ENCODE data around the gene CDH13.

CDH13 gene

DNA sequence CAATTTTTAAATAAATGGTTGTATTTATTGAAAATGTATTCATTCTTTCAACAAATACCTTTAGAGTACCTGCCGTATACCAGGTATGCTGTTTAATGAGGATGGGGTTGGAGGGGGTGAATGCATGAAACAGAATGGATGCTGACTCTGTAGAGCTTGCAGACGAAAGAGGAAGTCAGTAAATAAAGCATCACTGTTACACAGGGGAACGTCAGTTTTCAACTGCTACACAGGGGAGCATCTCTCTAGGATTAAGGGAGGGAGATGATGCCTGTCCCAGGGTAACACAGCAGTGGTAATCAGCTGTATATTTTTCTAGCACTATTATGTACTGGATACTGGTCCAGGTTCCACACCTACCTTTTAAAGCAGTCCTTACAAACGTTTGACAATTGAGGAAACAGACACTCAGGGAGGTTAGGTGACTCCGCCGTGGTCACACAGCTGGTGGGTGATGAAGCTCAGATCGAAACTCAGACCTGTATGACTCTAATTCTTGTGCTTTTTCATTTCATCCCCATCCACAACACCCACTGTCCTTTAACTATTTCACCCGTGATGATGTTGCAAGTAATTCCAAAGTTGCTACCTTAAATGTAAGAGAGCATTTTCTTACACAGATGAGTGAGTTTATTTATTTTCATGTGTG, 728.9 kb downstream of the CDH13 start:
- TF ChIP-seq SP2 (tag by site-specific recombination; IDR thresholded peaks at IDR 0.05) (no peak), ZNF10 (tag by site-specific recombination; IDR thresholded peaks at IDR 0.05) (no peak), SP7 (tag by site-specific recombination; IDR thresholded peaks at IDR 0.05) (no peak), ZNF548 (tag by site-specific recombination; IDR thresholded peaks at IDR 0.05) (no peak), ZNF571 (tag by site-specific recombination; IDR thresholded peaks at IDR 0.05) (no peak), ZNF837 (tag by site-specific recombination; IDR thresholded peaks at IDR 0.05) (no peak), TCF7L2 (IDR thresholded peaks at IDR 0.05; ENCODE audit: borderline replicate concordance, low read depth, low read length) (no peak), ZNF473 (tag by site-specific recombination; IDR thresholded peaks at IDR 0.05) (no peak), ZNF560 (tag by site-specific recombination; IDR thresholded peaks at IDR 0.05; ENCODE audit: borderline replicate concordance) (no peak), RBAK (tag by site-specific recombination; IDR thresholded peaks at IDR 0.05) (no peak), ZNF366 (tag by site-specific recombination; conservative IDR thresholded peaks at IDR 0.05) (no peak), ZBTB48 (tag by site-specific recombination; IDR thresholded peaks at IDR 0.05) (no peak), SETDB1 (IDR thresholded peaks at IDR 0.05; ENCODE audit: insufficient read length, low read length) (no peak), ZNF202 (tag by site-specific recombination; IDR thresholded peaks at IDR 0.05; ENCODE audit: borderline replicate concordance) (no peak), ZNF514 (tag by site-specific recombination; IDR thresholded peaks at IDR 0.05) (no peak), ZBTB1 (tag by site-specific recombination; IDR thresholded peaks at IDR 0.05) (no peak)
- TF ChIP-seq, protein P1, sequence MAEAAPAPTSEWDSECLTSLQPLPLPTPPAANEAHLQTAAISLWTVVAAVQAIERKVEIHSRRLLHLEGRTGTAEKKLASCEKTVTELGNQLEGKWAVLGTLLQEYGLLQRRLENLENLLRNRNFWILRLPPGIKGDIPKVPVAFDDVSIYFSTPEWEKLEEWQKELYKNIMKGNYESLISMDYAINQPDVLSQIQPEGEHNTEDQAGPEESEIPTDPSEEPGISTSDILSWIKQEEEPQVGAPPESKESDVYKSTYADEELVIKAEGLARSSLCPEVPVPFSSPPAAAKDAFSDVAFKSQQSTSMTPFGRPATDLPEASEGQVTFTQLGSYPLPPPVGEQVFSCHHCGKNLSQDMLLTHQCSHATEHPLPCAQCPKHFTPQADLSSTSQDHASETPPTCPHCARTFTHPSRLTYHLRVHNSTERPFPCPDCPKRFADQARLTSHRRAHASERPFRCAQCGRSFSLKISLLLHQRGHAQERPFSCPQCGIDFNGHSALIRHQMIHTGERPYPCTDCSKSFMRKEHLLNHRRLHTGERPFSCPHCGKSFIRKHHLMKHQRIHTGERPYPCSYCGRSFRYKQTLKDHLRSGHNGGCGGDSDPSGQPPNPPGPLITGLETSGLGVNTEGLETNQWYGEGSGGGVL (tag by site-specific recombination; IDR thresholded peaks at IDR 0.05) = no peak
- TF ChIP-seq, protein P2, sequence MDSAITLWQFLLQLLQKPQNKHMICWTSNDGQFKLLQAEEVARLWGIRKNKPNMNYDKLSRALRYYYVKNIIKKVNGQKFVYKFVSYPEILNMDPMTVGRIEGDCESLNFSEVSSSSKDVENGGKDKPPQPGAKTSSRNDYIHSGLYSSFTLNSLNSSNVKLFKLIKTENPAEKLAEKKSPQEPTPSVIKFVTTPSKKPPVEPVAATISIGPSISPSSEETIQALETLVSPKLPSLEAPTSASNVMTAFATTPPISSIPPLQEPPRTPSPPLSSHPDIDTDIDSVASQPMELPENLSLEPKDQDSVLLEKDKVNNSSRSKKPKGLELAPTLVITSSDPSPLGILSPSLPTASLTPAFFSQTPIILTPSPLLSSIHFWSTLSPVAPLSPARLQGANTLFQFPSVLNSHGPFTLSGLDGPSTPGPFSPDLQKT (IDR thresholded peaks at IDR 0.05; ENCODE audit: borderline replicate concordance, low read depth, low read length) = no peak
- TF ChIP-seq, protein P3, sequence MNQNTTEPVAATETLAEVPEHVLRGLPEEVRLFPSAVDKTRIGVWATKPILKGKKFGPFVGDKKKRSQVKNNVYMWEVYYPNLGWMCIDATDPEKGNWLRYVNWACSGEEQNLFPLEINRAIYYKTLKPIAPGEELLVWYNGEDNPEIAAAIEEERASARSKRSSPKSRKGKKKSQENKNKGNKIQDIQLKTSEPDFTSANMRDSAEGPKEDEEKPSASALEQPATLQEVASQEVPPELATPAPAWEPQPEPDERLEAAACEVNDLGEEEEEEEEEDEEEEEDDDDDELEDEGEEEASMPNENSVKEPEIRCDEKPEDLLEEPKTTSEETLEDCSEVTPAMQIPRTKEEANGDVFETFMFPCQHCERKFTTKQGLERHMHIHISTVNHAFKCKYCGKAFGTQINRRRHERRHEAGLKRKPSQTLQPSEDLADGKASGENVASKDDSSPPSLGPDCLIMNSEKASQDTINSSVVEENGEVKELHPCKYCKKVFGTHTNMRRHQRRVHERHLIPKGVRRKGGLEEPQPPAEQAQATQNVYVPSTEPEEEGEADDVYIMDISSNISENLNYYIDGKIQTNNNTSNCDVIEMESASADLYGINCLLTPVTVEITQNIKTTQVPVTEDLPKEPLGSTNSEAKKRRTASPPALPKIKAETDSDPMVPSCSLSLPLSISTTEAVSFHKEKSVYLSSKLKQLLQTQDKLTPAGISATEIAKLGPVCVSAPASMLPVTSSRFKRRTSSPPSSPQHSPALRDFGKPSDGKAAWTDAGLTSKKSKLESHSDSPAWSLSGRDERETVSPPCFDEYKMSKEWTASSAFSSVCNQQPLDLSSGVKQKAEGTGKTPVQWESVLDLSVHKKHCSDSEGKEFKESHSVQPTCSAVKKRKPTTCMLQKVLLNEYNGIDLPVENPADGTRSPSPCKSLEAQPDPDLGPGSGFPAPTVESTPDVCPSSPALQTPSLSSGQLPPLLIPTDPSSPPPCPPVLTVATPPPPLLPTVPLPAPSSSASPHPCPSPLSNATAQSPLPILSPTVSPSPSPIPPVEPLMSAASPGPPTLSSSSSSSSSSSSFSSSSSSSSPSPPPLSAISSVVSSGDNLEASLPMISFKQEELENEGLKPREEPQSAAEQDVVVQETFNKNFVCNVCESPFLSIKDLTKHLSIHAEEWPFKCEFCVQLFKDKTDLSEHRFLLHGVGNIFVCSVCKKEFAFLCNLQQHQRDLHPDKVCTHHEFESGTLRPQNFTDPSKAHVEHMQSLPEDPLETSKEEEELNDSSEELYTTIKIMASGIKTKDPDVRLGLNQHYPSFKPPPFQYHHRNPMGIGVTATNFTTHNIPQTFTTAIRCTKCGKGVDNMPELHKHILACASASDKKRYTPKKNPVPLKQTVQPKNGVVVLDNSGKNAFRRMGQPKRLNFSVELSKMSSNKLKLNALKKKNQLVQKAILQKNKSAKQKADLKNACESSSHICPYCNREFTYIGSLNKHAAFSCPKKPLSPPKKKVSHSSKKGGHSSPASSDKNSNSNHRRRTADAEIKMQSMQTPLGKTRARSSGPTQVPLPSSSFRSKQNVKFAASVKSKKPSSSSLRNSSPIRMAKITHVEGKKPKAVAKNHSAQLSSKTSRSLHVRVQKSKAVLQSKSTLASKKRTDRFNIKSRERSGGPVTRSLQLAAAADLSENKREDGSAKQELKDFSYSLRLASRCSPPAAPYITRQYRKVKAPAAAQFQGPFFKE (tag by site-specific recombination; IDR thresholded peaks at IDR 0.05; ENCODE audit: borderline replicate concordance) = no peak
- TF ChIP-seq, protein P4, sequence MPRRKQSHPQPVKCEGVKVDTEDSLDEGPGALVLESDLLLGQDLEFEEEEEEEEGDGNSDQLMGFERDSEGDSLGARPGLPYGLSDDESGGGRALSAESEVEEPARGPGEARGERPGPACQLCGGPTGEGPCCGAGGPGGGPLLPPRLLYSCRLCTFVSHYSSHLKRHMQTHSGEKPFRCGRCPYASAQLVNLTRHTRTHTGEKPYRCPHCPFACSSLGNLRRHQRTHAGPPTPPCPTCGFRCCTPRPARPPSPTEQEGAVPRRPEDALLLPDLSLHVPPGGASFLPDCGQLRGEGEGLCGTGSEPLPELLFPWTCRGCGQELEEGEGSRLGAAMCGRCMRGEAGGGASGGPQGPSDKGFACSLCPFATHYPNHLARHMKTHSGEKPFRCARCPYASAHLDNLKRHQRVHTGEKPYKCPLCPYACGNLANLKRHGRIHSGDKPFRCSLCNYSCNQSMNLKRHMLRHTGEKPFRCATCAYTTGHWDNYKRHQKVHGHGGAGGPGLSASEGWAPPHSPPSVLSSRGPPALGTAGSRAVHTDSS (tag by site-specific recombination; IDR thresholded peaks at IDR 0.05) = no peak
- no peaks in the 10 kb centered on the region for H3K9me3 ChIP-seq (ENCODE audit: control insufficient read depth, insufficient read depth, low read depth, low read length)
- H3K36me3 ChIP-seq (ENCODE audit: control insufficient read depth in 2 of 2, insufficient read depth in 1 of 2, low read length in 2 of 2) = no peaks in the 10 kb centered on the region
- POLR2A ChIA-PET = interaction anchor here (0.7 kb wide), 1 partner anchor 242 kb away, joined by 4 read pairs; no protein-coding TSS in a partner anchor
- H3K4me3 ChIP-seq (ENCODE audit: low read depth, low read length) = no peak overlapping the region
- CTCF ChIA-PET = interaction anchor here (0.6 to 2.7 kb wide), 17 partner anchors 10 to 717 kb away, joined by 3 to 11 read pairs (median 3); no protein-coding TSS in a partner anchor
- no peak overlapping the region for H3K27ac ChIP-seq (ENCODE audit: extremely low read depth, low read depth, low read length)
- no peaks in the 10 kb centered on the region for H3K4me1 ChIP-seq (ENCODE audit: control insufficient read depth, insufficient read depth, low read length)

All from HEK293 (cell line).